B cell (primary cell): Measurements from ENCODE around the gene TATDN2. TPM values are rescaled to one million over a fixed set of nuclear protein-coding genes. Genes with fewer than 3 reads are reported as not detected.

Experiments
- ATAC-seq: fragments of 200-7000 bp; cut with Tn5 transposase; one replicate; pipeline ENCODE4 v1.10.0; 2021; ENCODE audit warnings: low read depth, mild to moderate bottlenecking, moderate number of reproducible peaks, moderate library complexity
- CTCF ChIA-PET: fragments of 350-600 bp; sonication (Branson Sonifier 250); formaldehyde crosslinking; loops from one replicate; lab custom pipeline; 2021; ENCODE audit warnings: antibody characterized with exemption, inconsistent platforms; lab: Charles Lee
- POLR2A ChIA-PET: fragments of 350-600 bp; sonication (Branson Sonifier 250); formaldehyde crosslinking; loops from one replicate; lab custom pipeline; 2021; ENCODE audit warnings: antibody characterized with exemption; lab: Charles Lee
- DNase-seq: peaks from one replicate; pipeline ENCODE4 v3.0.0; 2013
- H2AFZ ChIP-seq: 2 replicates; pipeline ENCODE4 v1.6.1; 2012; ENCODE audit warnings: mild to moderate bottlenecking, low read depth, low read length; ENCODE audit not compliant: insufficient read depth, poor library complexity, severe bottlenecking
- H3K27ac ChIP-seq, 2 donors: 1 replicate in 1 of 2; 2 replicates in 1 of 2; pipeline ENCODE4 v1.5.1; 2012 to 2013; ENCODE audit warnings: low read length in 2 of 2, mild to moderate bottlenecking in 2 of 2, moderate library complexity in 1 of 2
- H3K27me3 ChIP-seq, 4 experiments: fragments of 200-600 bp in 1 of 4; sonication (generic) in 1 of 4; replicated peaks in 1 of 4; 1 replicate in 2 of 4; 2 replicates in 2 of 4; pipeline versions ENCODE4 v1.6.1 to v1.7.0; 2013 to 2016; ENCODE audit warnings: low read length in 3 of 4, mild to moderate bottlenecking in 2 of 4, mixed read lengths in 1 of 4, moderate library complexity in 1 of 4; ENCODE audit not compliant: insufficient read depth in 4 of 4, control insufficient read depth in 3 of 4; ENCODE audit errors: control extremely low read depth in 1 of 4
- H3K36me3 ChIP-seq, 2 experiments: replicated peaks in 1 of 2; 1 replicate in 1 of 2; 2 replicates in 1 of 2; pipeline versions ENCODE4 v1.6.1 to v1.7.1; 2013; ENCODE audit warnings: low read length in 1 of 2; ENCODE audit not compliant: insufficient read depth in 2 of 2, control insufficient read depth in 1 of 2; ENCODE audit errors: control extremely low read depth in 1 of 2, extremely low read depth in 1 of 2
- H3K4me1 ChIP-seq, 2 donors: fragments of 200-600 bp in 1 of 2; sonication (generic) in 1 of 2; 1 replicate in 1 of 2; 2 replicates in 1 of 2; pipeline versions ENCODE4 v1.5.1 to v1.6.1; 2013 to 2017; ENCODE audit warnings: low read length in 2 of 2; ENCODE audit not compliant: control insufficient read depth in 2 of 2, insufficient read depth in 2 of 2
- H3K4me2 ChIP-seq: replicated peaks from 2 replicates; pipeline ENCODE3; 2012; ENCODE audit warnings: mild to moderate bottlenecking, low read depth, low read length; ENCODE audit not compliant: poor library complexity, severe bottlenecking
- H3K4me3 ChIP-seq, 5 experiments: fragments of 200-600 bp in 1 of 5; sonication (generic) in 1 of 5; 1 replicate in 3 of 5; 2 replicates in 2 of 5; pipeline versions ENCODE4 v1.5.1 to v1.7.0; 2011 to 2016; ENCODE audit warnings: low read length in 4 of 5, mild to moderate bottlenecking in 4 of 5, low read depth in 2 of 5, control low read depth in 1 of 5, moderate library complexity in 1 of 5; ENCODE audit not compliant: insufficient read depth in 1 of 5; ENCODE audit errors: control extremely low read depth in 1 of 5, extremely low read depth in 1 of 5
- H3K79me2 ChIP-seq: fragments of 200-600 bp; sonication (generic); one replicate; pipeline ENCODE4 v1.6.0; 2016; ENCODE audit warnings: low read length; ENCODE audit not compliant: control insufficient read depth, insufficient read depth
- H3K9ac ChIP-seq: fragments of 200-600 bp; sonication (generic); 2 replicates; pipeline ENCODE4 v1.6.1; 2017; ENCODE audit warnings: mild to moderate bottlenecking, low read length, moderate library complexity
- H3K9me3 ChIP-seq, 3 donors: one replicate each; pipeline versions ENCODE4 v1.6.1 to v1.7.1; 2013; ENCODE audit warnings: low read length in 2 of 3; ENCODE audit not compliant: control insufficient read depth in 2 of 3, insufficient read depth in 1 of 3; ENCODE audit errors: control extremely low read depth in 1 of 3
- H4K20me1 ChIP-seq: 2 replicates; pipeline ENCODE4 v1.6.0; 2012; ENCODE audit warnings: mild to moderate bottlenecking, low read length; ENCODE audit not compliant: insufficient read depth, control insufficient read depth, poor library complexity, severe bottlenecking
- H3K27ac Mint-ChIP-seq: one replicate; pipeline ENCODE4 v1.8.0; 2021; ENCODE audit warnings: mixed read lengths
- H3K27me3 Mint-ChIP-seq: one replicate; pipeline ENCODE4 v1.8.0; 2021; ENCODE audit warnings: mixed read lengths
- H3K4me1 Mint-ChIP-seq: one replicate; pipeline ENCODE4 v1.8.0; 2021; ENCODE audit warnings: mixed read lengths
- H3K4me3 Mint-ChIP-seq: one replicate; pipeline ENCODE4 v1.8.0; 2021; ENCODE audit warnings: mixed read lengths
- H3K9me3 Mint-ChIP-seq: one replicate; pipeline ENCODE4 v1.8.0; 2022; ENCODE audit warnings: mixed read lengths; ENCODE audit not compliant: insufficient read depth
- EZH2 ChIP-seq: IDR thresholded peaks from 2 replicates; pipeline ENCODE4 v1.6.1; 2012; ENCODE audit warnings: borderline replicate concordance, low read depth, mild to moderate bottlenecking, moderate library complexity, low read length; ENCODE audit not compliant: insufficient read depth, poor library complexity, severe bottlenecking
- WGBS: methylation state at CpG from one replicate; pipeline ENCODE4 v1.1.5; 2013; ENCODE audit warnings: missing lambda C conversion rate; ENCODE audit not compliant: insufficient coverage; 5-methylcytosine and 5-hydroxymethylcytosine counted together
- intact Hi-C: fragments of 100-400 bp; cut with micrococcal nuclease; formaldehyde crosslinking; loops from one replicate; pipeline ENCODE4 v1.10.0; 2022
- polyA plus RNA-seq: library from polyadenylated mRNA; depleted of rRNA; stranded (reverse); fragments of >200 nt; gene quantifications from 2 replicates; pipeline ENCODE4 v1.2.3, GENCODE V29; 2012
- total RNA-seq, 2 donors: library from RNA; stranded (reverse); fragments of 120-200 nt in 1 of 2; gene quantifications; 1 replicate in 1 of 2; 2 replicates in 1 of 2; pipeline versions ENCODE4 v1.2.3 to v1.2.4, GENCODE V29; 2013 to 2022
- TF ChIP-seq, protein P1 (sequence below): fragments of 200-600 bp; IDR thresholded peaks from one replicate; pipeline ENCODE4 v1.8.0; 2022; ENCODE audit warnings: antibody characterized with exemption, mild to moderate bottlenecking

Gene TATDN2
- total and polyA plus RNA-seq, 2 donors (not counting 1 experiment from before 2014, with no cell fraction given): 24.7 to 62.9 TPM

DNA sequence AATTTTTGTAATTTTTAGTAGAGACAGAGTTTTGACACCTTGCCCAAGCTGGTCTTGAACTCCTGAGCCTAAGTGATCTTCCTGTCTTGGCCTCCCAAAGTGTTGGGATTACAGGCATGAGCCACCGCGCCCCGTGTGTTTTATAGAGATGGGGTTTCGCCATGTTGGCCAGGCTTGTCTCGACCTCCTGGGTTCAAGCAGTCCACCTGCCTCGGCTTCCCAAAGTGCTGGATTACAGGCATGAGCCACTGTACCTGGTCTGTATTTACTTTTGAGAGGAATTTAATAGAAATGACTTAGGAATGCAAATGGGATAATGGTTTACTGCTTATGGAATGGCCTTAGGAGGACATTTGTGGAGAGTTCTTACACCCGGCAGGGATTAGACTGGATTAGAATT lies 10.8 kb downstream of the TATDN2 start:
- DNase-seq (no peak), ATAC-seq (no peak)
- POLR2A ChIA-PET: no interaction called here
- Mint-ChIP-seq H3K27ac (peak overlapping the region; percentile 35), H3K4me1 (peaks cover 46% of the 10 kb centered on the region), H3K4me3 (no peak overlapping the region), H3K9me3 (no peaks in the 10 kb centered on the region), H3K27me3 (no peaks in the 10 kb centered on the region)
- 93% methylated on average over 6 of the region's 7 CpGs for WGBS
- CTCF ChIA-PET: interaction anchor here (0.9 kb wide), 1 partner anchor 10 kb away, joined by 3 read pairs; no protein-coding TSS in a partner anchor
- H3K4me3 ChIP-seq: no peak overlapping the region
- no peaks in the 10 kb centered on the region for H3K27me3 ChIP-seq
- peaks cover 77% of the 10 kb centered on the region for H4K20me1 ChIP-seq
- no peaks in the 10 kb centered on the region for H3K9me3 ChIP-seq
- H3K79me2 ChIP-seq: peaks cover 83% of the 10 kb centered on the region
- TF ChIP-seq, protein P1, sequence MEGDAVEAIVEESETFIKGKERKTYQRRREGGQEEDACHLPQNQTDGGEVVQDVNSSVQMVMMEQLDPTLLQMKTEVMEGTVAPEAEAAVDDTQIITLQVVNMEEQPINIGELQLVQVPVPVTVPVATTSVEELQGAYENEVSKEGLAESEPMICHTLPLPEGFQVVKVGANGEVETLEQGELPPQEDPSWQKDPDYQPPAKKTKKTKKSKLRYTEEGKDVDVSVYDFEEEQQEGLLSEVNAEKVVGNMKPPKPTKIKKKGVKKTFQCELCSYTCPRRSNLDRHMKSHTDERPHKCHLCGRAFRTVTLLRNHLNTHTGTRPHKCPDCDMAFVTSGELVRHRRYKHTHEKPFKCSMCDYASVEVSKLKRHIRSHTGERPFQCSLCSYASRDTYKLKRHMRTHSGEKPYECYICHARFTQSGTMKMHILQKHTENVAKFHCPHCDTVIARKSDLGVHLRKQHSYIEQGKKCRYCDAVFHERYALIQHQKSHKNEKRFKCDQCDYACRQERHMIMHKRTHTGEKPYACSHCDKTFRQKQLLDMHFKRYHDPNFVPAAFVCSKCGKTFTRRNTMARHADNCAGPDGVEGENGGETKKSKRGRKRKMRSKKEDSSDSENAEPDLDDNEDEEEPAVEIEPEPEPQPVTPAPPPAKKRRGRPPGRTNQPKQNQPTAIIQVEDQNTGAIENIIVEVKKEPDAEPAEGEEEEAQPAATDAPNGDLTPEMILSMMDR: no peak
- no peak for TF ChIP-seq EZH2
- H2AFZ ChIP-seq: no peak overlapping the region
- H3K9ac ChIP-seq: no peak overlapping the region
- H3K4me2 ChIP-seq: no peak overlapping the region
- no peak overlapping the region for H3K27ac ChIP-seq
- peaks cover 20 to 60% of the 10 kb centered on the region in 2 experiments for H3K36me3 ChIP-seq
- H3K4me1 ChIP-seq: peaks cover 3 to 9% of the 10 kb centered on the region in 2 donors
- intact Hi-C loops: no loop called here

DNA sequence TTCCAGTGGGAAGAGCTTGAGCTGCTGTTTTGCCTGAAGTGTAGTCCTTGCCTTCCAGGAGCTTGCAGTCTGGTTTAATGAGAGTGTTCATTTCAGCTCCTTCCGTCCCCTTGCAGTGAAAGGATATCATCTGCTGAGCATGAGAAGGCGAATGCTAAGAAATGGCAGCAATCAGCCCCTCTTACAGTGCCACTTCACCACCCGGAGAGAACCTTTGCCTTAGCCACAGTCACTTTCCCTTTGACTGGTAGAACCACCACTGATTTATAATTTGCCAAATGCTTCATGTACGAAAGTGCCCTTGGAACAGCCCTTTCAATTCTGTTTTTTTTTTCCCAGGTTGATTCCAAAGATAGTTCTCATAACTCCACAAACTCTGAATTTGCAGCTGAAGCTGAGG lies 11.5 kb downstream of the TATDN2 start:
- peaks cover 43% of the 10 kb centered on the region for H3K4me1 Mint-ChIP-seq
- Histone ChIP-seq H3K27me3 (no peaks in the 10 kb centered on the region), H3K9me3 (no peaks in the 10 kb centered on the region), H3K9ac (no peak overlapping the region), H3K4me3 (no peak overlapping the region), H3K4me2 (no peak overlapping the region), H3K36me3 (peaks cover 15 to 62% of the 10 kb centered on the region in 2 experiments), H3K4me1 (peaks cover 3 to 10% of the 10 kb centered on the region in 2 donors), H4K20me1 (peaks cover 77% of the 10 kb centered on the region), H2AFZ (no peak overlapping the region), H3K79me2 (peaks cover 83% of the 10 kb centered on the region), H3K27ac (no peak overlapping the region)
- TF ChIP-seq, protein P1: no peak
- no peak for TF ChIP-seq EZH2
- ATAC-seq (no peak), DNase-seq (no peak)
- no peaks in the 10 kb centered on the region for H3K9me3 Mint-ChIP-seq
- ChIA-PET POLR2A (no interaction called here), CTCF (interaction anchor here (0.9 kb wide), 1 partner anchor 10 kb away, joined by 3 read pairs; no protein-coding TSS in a partner anchor)
- no peaks in the 10 kb centered on the region for H3K27me3 Mint-ChIP-seq
- H3K4me3 Mint-ChIP-seq: no peak overlapping the region
- 79% methylated on average over 4 of the region's 4 CpGs for WGBS
- intact Hi-C loops: no loop called here
- no peak overlapping the region for H3K27ac Mint-ChIP-seq
